PC-9 (cell line): Measurements from ENCODE around the gene ATP5PD. TPM values are rescaled to one million over a fixed set of nuclear protein-coding genes. Genes with fewer than 3 reads are reported as not detected.

ENCODE experiments used
- BruUV-seq: library from RNA; stranded (reverse); fragments of 400-500 nt; replicated peaks from 2 replicates; lab custom pipeline; 2021; lab: Mats Ljungman, UMichigan
- CTCF ChIA-PET: fragments of 300-600 bp; sonication (Branson Sonifier 250); formaldehyde crosslinking; loops from one replicate; lab custom pipeline; 2022; ENCODE audit warnings: antibody characterized with exemption; lab: Charles Lee
- POLR2A ChIA-PET: fragments of 300-600 bp; sonication (Branson Sonifier 250); formaldehyde crosslinking; loops from one replicate; lab custom pipeline; 2022; ENCODE audit warnings: antibody characterized with exemption; ENCODE audit not compliant: unreplicated experiment; lab: Charles Lee
- DNase-seq, 2 experiments: peaks; one replicate each; pipeline versions ENCODE4 v3.0.0 to v3.0.0-alpha.2; 2015 to 2022; ENCODE audit warnings: mixed read lengths in 1 of 2
- H2AFZ ChIP-seq: fragments of 200-600 bp; sonication (generic); 2 replicates; pipeline ENCODE4 v1.8.1; 2017; ENCODE audit warnings: antibody characterized with exemption
- H3F3A ChIP-seq: fragments of 200-600 bp; sonication (generic); 2 replicates; pipeline ENCODE4 v1.8.1; 2017; ENCODE audit warnings: antibody characterized with exemption, mild to moderate bottlenecking, low read depth; ENCODE audit not compliant: insufficient read depth
- H3K27ac ChIP-seq: fragments of 200-600 bp; sonication (generic); 2 replicates; pipeline ENCODE4 v1.6.1; 2016; ENCODE audit warnings: mixed run types
- H3K27me3 ChIP-seq: fragments of 200-600 bp; sonication (generic); 2 replicates; pipeline ENCODE4 v1.6.1; 2016; ENCODE audit warnings: low read depth, mixed run types; ENCODE audit not compliant: insufficient read depth
- H3K36me3 ChIP-seq: fragments of 200-600 bp; sonication (generic); 2 replicates; pipeline ENCODE4 v1.6.1; 2016; ENCODE audit warnings: low read depth, mixed run types
- H3K4me1 ChIP-seq: fragments of 200-600 bp; sonication (generic); replicated peaks from 2 replicates; pipeline ENCODE4 v1.6.1; 2016; ENCODE audit warnings: mixed run types; ENCODE audit not compliant: insufficient read depth
- H3K4me2 ChIP-seq: fragments of 200-600 bp; sonication (generic); 2 replicates; pipeline ENCODE4 v1.6.1; 2017; ENCODE audit warnings: mixed run types
- H3K4me3 ChIP-seq: fragments of 200-600 bp; sonication (generic); 2 replicates; pipeline ENCODE4 v1.6.1; 2016; ENCODE audit warnings: mixed run types
- H3K79me2 ChIP-seq: fragments of 200-600 bp; sonication (generic); 2 replicates; pipeline ENCODE4 v1.6.1; 2017; ENCODE audit warnings: low read depth, mixed run types
- H3K9me2 ChIP-seq: fragments of 200-600 bp; sonication (generic); 2 replicates; pipeline ENCODE4 v1.8.1; 2017; ENCODE audit warnings: mild to moderate bottlenecking; ENCODE audit not compliant: insufficient read depth
- H3K9me3 ChIP-seq: fragments of 200-600 bp; sonication (generic); 2 replicates; pipeline ENCODE4 v1.8.1; 2016; ENCODE audit warnings: low read depth; ENCODE audit not compliant: insufficient read depth
- H4K20me1 ChIP-seq: fragments of 200-600 bp; sonication (generic); 2 replicates; pipeline ENCODE4 v1.8.1; 2017; ENCODE audit not compliant: insufficient read depth
- EZH2 ChIP-seq: fragments of 200-600 bp; sonication (generic); IDR thresholded peaks from 2 replicates; pipeline ENCODE4 v1.8.0; 2017; ENCODE audit warnings: antibody characterized with exemption, low read depth
- intact Hi-C: fragments of 100-400 bp; cut with micrococcal nuclease; formaldehyde crosslinking; loops from one replicate; pipeline ENCODE4 v1.10.0; 2022; ENCODE audit not compliant: unreplicated experiment
- total RNA-seq: library from RNA; stranded (reverse); gene quantifications from 2 replicates; pipeline ENCODE4 v1.2.3, GENCODE V29; 2021
- TF ChIP-seq, protein P1 (sequence below): fragments of 200-600 bp; sonication (generic); conservative IDR thresholded peaks from 2 replicates; pipeline ENCODE4 v1.6.1; 2017; ENCODE audit warnings: mixed run types, antibody characterized with exemption, mild to moderate bottlenecking, moderate library complexity

The ATP5PD gene
- total RNA-seq, 1 experiment from 2014 or later, result 336 TPM

DNA sequence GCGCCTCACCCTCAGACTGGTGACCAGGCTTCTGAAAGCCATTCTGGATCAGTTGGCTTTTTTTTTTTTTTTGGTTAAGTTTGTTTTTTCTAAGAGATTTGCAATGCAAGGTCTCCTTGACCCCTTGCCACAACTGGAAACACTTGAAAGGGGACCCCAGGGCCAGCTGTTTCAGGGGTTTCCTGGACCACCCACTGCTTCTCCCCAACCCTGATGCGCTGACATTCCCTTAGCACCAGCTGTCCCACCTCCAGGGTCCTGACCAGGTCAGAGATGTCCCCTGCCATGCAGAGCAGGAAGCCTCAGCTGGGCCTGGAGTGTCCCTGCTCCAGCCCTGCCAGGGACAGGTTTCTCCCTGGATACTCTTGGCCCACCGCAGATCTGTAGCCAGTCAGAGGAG lies 42.4 kb downstream of the ATP5PD start:
- DNase-seq, result no peak
- Histone ChIP-seq H3K4me3 (no peak overlapping the region), H3K27me3 (no peaks in the 10 kb centered on the region), H2AFZ (no peak overlapping the region), H3F3A (peaks cover 10% of the 10 kb centered on the region), H3K4me1 (peaks cover 8% of the 10 kb centered on the region), H3K36me3 (no peaks in the 10 kb centered on the region), H3K9me3 (no peaks in the 10 kb centered on the region), H3K4me2 (no peak overlapping the region), H3K27ac (no peak overlapping the region), H3K9me2 (no peaks in the 10 kb centered on the region), H4K20me1 (no peaks in the 10 kb centered on the region), H3K79me2 (no peaks in the 10 kb centered on the region)
- POLR2A ChIA-PET, result no interaction called here
- TSS peak; percentile 21 for BruUV-seq
- TF ChIP-seq, protein P1, sequence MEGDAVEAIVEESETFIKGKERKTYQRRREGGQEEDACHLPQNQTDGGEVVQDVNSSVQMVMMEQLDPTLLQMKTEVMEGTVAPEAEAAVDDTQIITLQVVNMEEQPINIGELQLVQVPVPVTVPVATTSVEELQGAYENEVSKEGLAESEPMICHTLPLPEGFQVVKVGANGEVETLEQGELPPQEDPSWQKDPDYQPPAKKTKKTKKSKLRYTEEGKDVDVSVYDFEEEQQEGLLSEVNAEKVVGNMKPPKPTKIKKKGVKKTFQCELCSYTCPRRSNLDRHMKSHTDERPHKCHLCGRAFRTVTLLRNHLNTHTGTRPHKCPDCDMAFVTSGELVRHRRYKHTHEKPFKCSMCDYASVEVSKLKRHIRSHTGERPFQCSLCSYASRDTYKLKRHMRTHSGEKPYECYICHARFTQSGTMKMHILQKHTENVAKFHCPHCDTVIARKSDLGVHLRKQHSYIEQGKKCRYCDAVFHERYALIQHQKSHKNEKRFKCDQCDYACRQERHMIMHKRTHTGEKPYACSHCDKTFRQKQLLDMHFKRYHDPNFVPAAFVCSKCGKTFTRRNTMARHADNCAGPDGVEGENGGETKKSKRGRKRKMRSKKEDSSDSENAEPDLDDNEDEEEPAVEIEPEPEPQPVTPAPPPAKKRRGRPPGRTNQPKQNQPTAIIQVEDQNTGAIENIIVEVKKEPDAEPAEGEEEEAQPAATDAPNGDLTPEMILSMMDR, result no peak
- CTCF ChIA-PET, result no interaction called here
- intact Hi-C loops, result no loop called here

DNA sequence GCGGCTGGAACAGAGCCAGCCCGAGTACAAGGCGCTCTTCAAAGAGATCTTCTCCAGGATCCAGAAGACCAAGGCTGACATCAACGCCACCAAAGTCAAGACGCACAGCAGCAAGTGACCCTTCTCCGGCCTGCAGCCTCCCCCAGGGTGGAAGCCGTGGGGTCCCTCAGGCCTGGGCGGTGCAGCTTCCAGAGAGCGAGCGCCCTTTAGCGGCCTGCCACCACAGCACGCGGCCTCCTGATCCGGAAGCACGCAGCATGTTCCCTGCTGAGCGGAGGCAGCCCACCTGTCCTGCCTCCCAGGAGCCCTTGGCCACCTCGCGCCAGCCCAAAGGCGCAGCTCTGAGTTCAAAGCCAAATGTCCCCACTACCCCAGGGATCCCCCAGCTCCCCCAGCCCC lies 42.8 kb downstream of the ATP5PD start:
- no peaks in the 10 kb centered on the region for H3K27me3 ChIP-seq
- H3K4me1 ChIP-seq, result peaks cover 4% of the 10 kb centered on the region
- no peaks in the 10 kb centered on the region for H3K79me2 ChIP-seq
- TF ChIP-seq EZH2, result no peak
- TF ChIP-seq, protein P1, result no peak
- no peaks in the 10 kb centered on the region for H3K9me3 ChIP-seq
- BruUV-seq, result no TSS peak
- no peak overlapping the region for H3K4me3 ChIP-seq
- no peaks in the 10 kb centered on the region for H3K36me3 ChIP-seq
- H4K20me1 ChIP-seq, result no peaks in the 10 kb centered on the region
- no peak overlapping the region for H3K4me2 ChIP-seq
- H3K9me2 ChIP-seq, result no peaks in the 10 kb centered on the region
- no peak overlapping the region for H3K27ac ChIP-seq
- intact Hi-C loops, result no loop called here
- H3F3A ChIP-seq, result peaks cover 5% of the 10 kb centered on the region; the same call in 1 of the 2 replicates
- ChIA-PET CTCF (no interaction called here), POLR2A (no interaction called here)
- no peak for DNase-seq
- H2AFZ ChIP-seq, result no peak overlapping the region

DNA sequence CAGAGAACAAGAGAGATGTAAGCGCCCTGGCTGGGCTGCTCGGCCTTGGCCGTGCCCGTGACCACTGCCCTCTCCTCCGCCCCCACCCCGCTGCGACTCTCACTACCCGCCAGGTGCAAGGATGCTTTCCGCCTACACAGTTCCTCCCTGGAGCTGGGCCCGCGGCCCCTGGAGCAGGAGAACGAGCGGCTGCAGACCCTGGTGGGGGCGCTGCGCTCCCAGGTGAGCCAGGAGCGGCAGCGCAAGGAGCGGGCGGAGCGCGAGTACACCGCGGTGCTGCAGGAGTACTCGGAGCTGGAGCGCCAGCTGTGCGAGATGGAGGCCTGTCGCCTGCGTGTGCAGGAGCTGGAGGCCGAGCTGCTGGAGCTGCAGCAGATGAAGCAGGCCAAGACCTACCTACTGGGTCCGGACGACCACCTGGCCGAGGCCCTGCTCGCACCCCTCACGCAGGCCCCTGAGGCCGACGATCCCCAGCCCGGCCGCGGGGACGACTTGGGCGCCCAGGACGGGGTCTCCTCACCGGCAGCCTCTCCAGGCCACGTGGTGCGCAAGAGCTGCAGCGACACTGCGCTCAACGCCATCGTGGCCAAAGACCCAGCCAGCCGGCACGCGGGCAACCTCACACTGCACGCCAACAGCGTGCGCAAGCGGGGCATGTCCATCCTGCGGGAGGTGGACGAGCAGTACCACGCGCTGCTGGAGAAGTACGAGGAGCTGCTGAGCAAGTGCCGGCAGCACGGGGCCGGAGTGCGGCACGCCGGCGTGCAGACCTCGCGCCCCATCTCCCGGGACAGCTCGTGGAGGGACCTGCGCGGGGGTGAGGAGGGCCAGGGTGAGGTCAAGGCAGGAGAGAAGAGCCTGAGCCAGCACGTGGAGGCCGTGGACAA lies 43.5 kb downstream of the ATP5PD start:
- intact Hi-C loops, result no loop called here
- CTCF ChIA-PET, result no interaction called here
- TF ChIP-seq, protein P1, result no peak
- TF ChIP-seq EZH2, result no peak
- DNase-seq, result no peak
- Histone ChIP-seq H3F3A (0 out of 2 replicates have a peak, but pooled peaks cover 4% of the 10 kb centered on the region), H4K20me1 (no peaks in the 10 kb centered on the region), H3K4me2 (no peak overlapping the region), H3K9me3 (no peaks in the 10 kb centered on the region), H3K9me2 (no peaks in the 10 kb centered on the region), H3K27me3 (no peaks in the 10 kb centered on the region), H3K79me2 (no peaks in the 10 kb centered on the region), H3K4me3 (no peak overlapping the region), H3K4me1 (no peaks in the 10 kb centered on the region), H3K27ac (no peak overlapping the region), H3K36me3 (no peaks in the 10 kb centered on the region), H2AFZ (no peak overlapping the region)
- BruUV-seq, result no TSS peak
- POLR2A ChIA-PET, result no interaction called here
